Measurements from ENCODE around the gene CSNK1G3.
"Not testable (repeated sequence)": the region's sequence is repeated elsewhere in the genome, so short reads cannot be mapped to it uniquely, and the experiment has no call there.

The CSNK1G3 gene

GRCh38 chr5:123637028-123637427, 125.1 kb downstream of the CSNK1G3 start:
- DNase-seq: not testable (repeated sequence)

DNA sequence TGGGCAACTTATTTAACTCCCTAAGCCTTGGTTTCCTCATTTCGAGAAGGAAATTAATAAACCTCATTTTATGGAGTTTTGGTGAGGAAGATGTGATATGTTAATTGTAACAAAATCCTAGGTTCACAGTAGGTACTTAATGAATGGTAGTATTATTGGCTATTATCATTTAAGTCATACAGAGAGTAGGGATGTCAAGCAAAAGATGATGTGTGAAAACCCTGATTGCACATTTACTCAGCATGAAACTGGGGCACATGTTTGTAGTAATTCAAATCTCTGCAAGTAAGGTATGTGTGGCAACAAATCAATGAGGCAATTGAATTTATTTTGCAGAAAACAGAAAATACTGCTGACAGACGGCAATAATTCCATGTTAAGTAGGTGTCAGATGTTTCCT, 127.3 kb downstream of the CSNK1G3 start:
- no peak for DNase-seq

- DNase-seq: no peak
These were observed 133.1 kb downstream of the CSNK1G3 start for GRCh38 chr5:123645024-123645603.

- no peak for DNase-seq
These were observed 135.1 kb downstream of the CSNK1G3 start for GRCh38 chr5:123647066-123647465.

GRCh38 chr5:123651234-123651633, 139.3 kb downstream of the CSNK1G3 start:
- no peak for DNase-seq

GRCh38 chr5:123659011-123659410, 147.0 kb downstream of the CSNK1G3 start:
- DNase-seq: no peak

GRCh38 chr5:123659495-123659894, 147.5 kb downstream of the CSNK1G3 start:
- no peak for DNase-seq

DNA sequence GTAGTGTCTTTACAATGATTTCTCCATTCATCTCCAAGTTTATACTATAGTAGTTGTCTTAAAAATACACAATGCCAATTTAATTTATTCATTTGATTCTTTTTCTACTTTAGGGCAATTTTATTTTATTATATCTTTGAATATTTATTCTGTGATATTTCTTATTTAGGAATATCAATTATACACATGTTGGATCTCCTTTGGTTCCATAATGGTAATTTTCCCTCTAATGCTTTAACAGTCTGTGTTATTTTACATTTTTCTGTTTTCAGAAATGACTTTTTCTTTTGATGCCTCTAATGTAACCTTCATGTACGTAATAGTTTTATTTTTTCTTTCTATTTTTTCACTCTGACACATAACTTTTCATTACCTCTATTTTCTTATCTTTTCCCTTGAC, 153.0 kb downstream of the CSNK1G3 start:
- no peak for DNase-seq

- no peak for DNase-seq
These were observed 153.9 kb downstream of the CSNK1G3 start for GRCh38 chr5:123665822-123666371.

Data from hypothalamus (tissue), 51 donors.